Liver (tissue), 9 donors: ENCODE measurements around the gene RNASE8. TPM values are rescaled to one million over a fixed set of nuclear protein-coding genes. Genes with fewer than 3 reads are reported as not detected.

ENCODE experiments used
- DNase-seq: peaks from one replicate; pipeline ENCODE4 v3.0.0-alpha.2; 2017; ENCODE audit warnings: low spot score
- H3K27ac ChIP-seq, 2 donors: one replicate each; pipeline ENCODE4 v1.7.0; 2013; ENCODE audit warnings: inconsistent platforms in 2 of 2, low read length in 2 of 2, control low read depth in 1 of 2, low read depth in 1 of 2, mild to moderate bottlenecking in 1 of 2
- H3K27me3 ChIP-seq, 4 donors: one replicate each; pipeline versions ENCODE4 v1.6.1 to v1.7.0; 2013; ENCODE audit warnings: low read length in 3 of 4, inconsistent platforms in 1 of 4, mild to moderate bottlenecking in 1 of 4, moderate library complexity in 1 of 4; ENCODE audit not compliant: control insufficient read depth in 4 of 4, insufficient read depth in 4 of 4
- H3K36me3 ChIP-seq, 4 donors: one replicate each; pipeline versions ENCODE4 v1.6.1 to v1.7.0; 2013; ENCODE audit warnings: low read length in 3 of 4, mild to moderate bottlenecking in 3 of 4, low read depth in 1 of 4, moderate library complexity in 1 of 4; ENCODE audit not compliant: control insufficient read depth in 4 of 4, insufficient read depth in 3 of 4
- H3K4me1 ChIP-seq, 4 donors: one replicate each; pipeline versions ENCODE4 v1.6.1 to v1.7.0; 2013; ENCODE audit warnings: low read length in 3 of 4, mild to moderate bottlenecking in 3 of 4, moderate library complexity in 1 of 4; ENCODE audit not compliant: control insufficient read depth in 4 of 4, insufficient read depth in 4 of 4
- H3K4me3 ChIP-seq, 3 donors: one replicate each; pipeline versions ENCODE4 v1.6.1 to v1.7.0; 2013; ENCODE audit warnings: low read length in 3 of 3, control low read depth in 1 of 3, low read depth in 1 of 3, mild to moderate bottlenecking in 1 of 3
- H3K9ac ChIP-seq, 2 donors: one replicate each; pipeline ENCODE4 v1.7.0; 2013; ENCODE audit warnings: low read length in 2 of 2, mild to moderate bottlenecking in 2 of 2, moderate library complexity in 2 of 2, control low read depth in 1 of 2, low read depth in 1 of 2
- H3K9me3 ChIP-seq, 4 donors: one replicate each; pipeline versions ENCODE4 v1.6.1 to v1.7.0; 2013; ENCODE audit warnings: low read length in 3 of 4; ENCODE audit not compliant: control insufficient read depth in 4 of 4
- ATF3 ChIP-seq: IDR thresholded peaks from 2 replicates; pipeline ENCODE4 v1.6.1; 2016; ENCODE audit warnings: antibody characterized with exemption
- CTCF ChIP-seq: fragments of 150-350 bp; IDR thresholded peaks from 2 replicates; pipeline ENCODE4 v1.5.1; 2017; ENCODE audit warnings: improper control_type of control experiment, low read depth, low read length; ENCODE audit not compliant: missing input control
- FOXA1 ChIP-seq: IDR thresholded peaks from 2 replicates; pipeline ENCODE4 v1.6.1; 2016; ENCODE audit warnings: antibody characterized with exemption
- FOXA2 ChIP-seq: IDR thresholded peaks from 2 replicates; pipeline ENCODE4 v1.6.1; 2016; ENCODE audit warnings: antibody characterized with exemption
- GABPA ChIP-seq, 2 donors: IDR thresholded peaks in 1 of 2; conservative IDR thresholded peaks in 1 of 2; 2 replicates each; pipeline ENCODE4 v1.6.1; 2016; ENCODE audit warnings: antibody characterized with exemption in 2 of 2, mild to moderate bottlenecking in 1 of 2, moderate library complexity in 1 of 2
- JUND ChIP-seq, 2 donors: IDR thresholded peaks; 2 replicates each; pipeline ENCODE4 v1.6.1; 2016; ENCODE audit warnings: antibody characterized with exemption in 2 of 2
- MAX ChIP-seq: IDR thresholded peaks from 2 replicates; pipeline ENCODE4 v1.6.1; 2016; ENCODE audit warnings: antibody characterized with exemption
- NR2F2 ChIP-seq: IDR thresholded peaks from 2 replicates; pipeline ENCODE4 v1.6.1; 2016; ENCODE audit warnings: antibody characterized with exemption
- RAD21 ChIP-seq, 2 donors: IDR thresholded peaks; 2 replicates each; pipeline ENCODE4 v1.6.1; 2016; ENCODE audit warnings: antibody characterized with exemption in 2 of 2, mild to moderate bottlenecking in 2 of 2
- REST ChIP-seq: IDR thresholded peaks from 2 replicates; pipeline ENCODE4 v1.6.1; 2016; ENCODE audit warnings: antibody characterized with exemption, mild to moderate bottlenecking
- RXRA ChIP-seq, 2 donors: IDR thresholded peaks; 2 replicates each; pipeline ENCODE4 v1.6.1; 2017 to 2018; ENCODE audit warnings: antibody characterized with exemption in 2 of 2, mild to moderate bottlenecking in 1 of 2
- SP1 ChIP-seq: IDR thresholded peaks from 2 replicates; pipeline ENCODE4 v1.6.1; 2018; ENCODE audit warnings: antibody characterized with exemption, mild to moderate bottlenecking
- YY1 ChIP-seq: IDR thresholded peaks from 2 replicates; pipeline ENCODE4 v1.6.1; 2016; ENCODE audit warnings: antibody characterized with exemption, mild to moderate bottlenecking
- ZBTB33 ChIP-seq: IDR thresholded peaks from 2 replicates; pipeline ENCODE4 v1.6.1; 2016; ENCODE audit warnings: antibody characterized with exemption
- WGBS: extraction: QIAGEN DNeasy Blood & Tissue Kit; methylation state at CpG from one replicate; pipeline ENCODE4 v1.1.7; 2013; 5-methylcytosine and 5-hydroxymethylcytosine counted together
- polyA plus RNA-seq, 2 donors: library from polyadenylated mRNA; stranded (reverse) in 1 of 2; unstranded in 1 of 2; fragments of 200-250 nt in 1 of 2; fragments of >200 nt in 1 of 2; fragmentation: Nextera tagmentation in 1 of 2; extraction: Ambion mirVana in 1 of 2; gene quantifications; one replicate each; pipeline versions ENCODE4 v1.2.1 to v1.2.3, GENCODE V29; 2013 to 2015
- total RNA-seq, 2 donors: library from RNA; depleted of rRNA; stranded (reverse); fragments of >200 nt; gene quantifications; one replicate each; pipeline ENCODE4 v1.2.3, GENCODE V29; 2014
- donor health status: healthy.
- donor health status: healthy.
- donor health status: healthy.
- donor health status: healthy.
- donor health status: healthy.

Gene RNASE8
- total and polyA plus RNA-seq, 4 donors: not detected

- Histone ChIP-seq H3K4me1 (peaks cover 2 to 15% (median 7%) of the 10 kb centered on the region in 4 donors), H3K9me3 (no peaks in the 10 kb centered on the region), H3K4me3 (peak overlapping the region in 1 of 3 donors; percentile 80), H3K9ac (no peak overlapping the region), H3K36me3 (peaks cover 0 to under 1% (median 0%) of the 10 kb centered on the region in 4 donors), H3K27me3 (no peaks in the 10 kb centered on the region), H3K27ac (peak overlapping the region; percentile 51 to 61)
- TF ChIP-seq MAX (no peak), REST (no peak)
- WGBS: 63% methylated on average over 10 of the region's 10 CpGs
- no peak for DNase-seq
Measured at GRCh38 chr14:21096978-21097635, 39.5 kb downstream of the RNASE8 start.

GRCh38 chr14:21097636-21098075 is 40.0 kb downstream of the RNASE8 start:
- DNase-seq: no peak
- WGBS: 9% methylated on average over 19 of the region's 19 CpGs
- H3K27me3 ChIP-seq: no peaks in the 10 kb centered on the region
- peak overlapping the region in 1 of 3 donors; percentile 80 for H3K4me3 ChIP-seq
- H3K9me3 ChIP-seq: no peaks in the 10 kb centered on the region
- peak overlapping the region; percentile 51 to 61 for H3K27ac ChIP-seq
- no peaks in the 10 kb centered on the region for H3K36me3 ChIP-seq
- no peak for TF ChIP-seq YY1
- no peak for TF ChIP-seq SP1
- TF ChIP-seq GABPA (IDR thresholded peaks at IDR 0.05 in 1 of 2, conservative IDR thresholded peaks at IDR 0.05 in 1 of 2): no peak
- no peak for TF ChIP-seq FOXA1
- TF ChIP-seq MAX: no peak
- no peak for TF ChIP-seq REST
- TF ChIP-seq RXRA (IDR thresholded peaks at IDR 0.05): no peak
- no peak for TF ChIP-seq FOXA2
- no peak for TF ChIP-seq CTCF
- no peak for TF ChIP-seq RAD21 (IDR thresholded peaks at IDR 0.05)
- TF ChIP-seq NR2F2: no peak
- TF ChIP-seq JUND (IDR thresholded peaks at IDR 0.05): no peak
- TF ChIP-seq ZBTB33: no peak
- no peak for TF ChIP-seq ATF3
- H3K4me1 ChIP-seq: peaks cover 2 to 15% (median 9%) of the 10 kb centered on the region in 4 donors
- no peak overlapping the region for H3K9ac ChIP-seq
